ENCODE results near the gene ALK. TPM values are rescaled to one million over a fixed set of nuclear protein-coding genes. Genes with fewer than 3 reads are reported as not detected.

Gene ALK
- total and polyA plus RNA-seq, 2 experiments from 2014 or later, result 0.35 TPM; not detected in 1

- Mint-ChIP-seq H3K27ac (no peak overlapping the region), H3K36me3 (ENCODE audit: low read depth) (no peaks in the 10 kb centered on the region), H3K27me3 (ENCODE audit: insufficient read depth, low read depth, poor library complexity) (no peaks in the 10 kb centered on the region), H3K4me3 (no peak overlapping the region), H3K9me3 (no peaks in the 10 kb centered on the region), H3K4me1 (peaks cover 10% of the 10 kb centered on the region; the same call in 2 of the 3 replicates)
- Histone ChIP-seq H3K4me3 (no peak overlapping the region), H3F3A (replicated peaks; ENCODE audit: low read depth) (no peaks in the 10 kb centered on the region), H3K79me2 (replicated peaks; ENCODE audit: insufficient read depth) (no peaks in the 10 kb centered on the region), H3K9me2 (ENCODE audit: insufficient read depth) (no peaks in the 10 kb centered on the region; the same call in 1 of the 2 replicates), H3K36me3 (ENCODE audit: insufficient read depth) (no peaks in the 10 kb centered on the region), H4K20me1 (replicated peaks; ENCODE audit: insufficient read depth) (no peaks in the 10 kb centered on the region; the same call in 1 of the 2 replicates), H2AFZ (no peak overlapping the region), H3K27ac (ENCODE audit: low read depth) (no peak overlapping the region), H3K4me2 (no peak overlapping the region), H3K27me3 (ENCODE audit: insufficient read depth) (no peaks in the 10 kb centered on the region), H3K4me1 (ENCODE audit: insufficient read depth) (no peaks in the 10 kb centered on the region)
- no peak for TF ChIP-seq ZNF114 (CRISPR knock-in tag; IDR thresholded peaks at IDR 0.05)
- no peak for TF ChIP-seq CREB1 (CRISPR knock-in tag; IDR thresholded peaks at IDR 0.05; ENCODE audit: low read depth)
- TF ChIP-seq NANOG (IDR thresholded peaks at IDR 0.05; ENCODE audit: borderline replicate concordance), result no peak
- TF ChIP-seq REST (IDR thresholded peaks at IDR 0.05; ENCODE audit: unreplicated experiment), result no peak
- no peak for TF ChIP-seq JUNB (IDR thresholded peaks at IDR 0.05; ENCODE audit: unreplicated experiment)
- no peak for TF ChIP-seq ZNF462 (CRISPR knock-in tag; IDR thresholded peaks at IDR 0.05)
- TF ChIP-seq STAT1 (IDR thresholded peaks at IDR 0.05; ENCODE audit: unreplicated experiment), result no peak
- TF ChIP-seq EZH2 (IDR thresholded peaks at IDR 0.05; ENCODE audit: low read depth, unreplicated experiment), result no peak
- no peak for TF ChIP-seq ZNF331 (CRISPR knock-in tag; IDR thresholded peaks at IDR 0.05; ENCODE audit: low read depth)
- DNase-seq (ENCODE audit: low spot score), result no peak
- no peak for ATAC-seq
These were observed 461.2 kb downstream of the ALK start for GRCh38 chr2:29460190-29460589.
